SKM-1 (cell line): Measurements from ENCODE around the gene ABR.

Experiments used
- DNase-seq: peaks from one replicate; lab custom pipeline; 2025; ENCODE audit not compliant: unreplicated experiment; lab: John Stamatoyannopoulos, UW

ABR gene

DNA sequence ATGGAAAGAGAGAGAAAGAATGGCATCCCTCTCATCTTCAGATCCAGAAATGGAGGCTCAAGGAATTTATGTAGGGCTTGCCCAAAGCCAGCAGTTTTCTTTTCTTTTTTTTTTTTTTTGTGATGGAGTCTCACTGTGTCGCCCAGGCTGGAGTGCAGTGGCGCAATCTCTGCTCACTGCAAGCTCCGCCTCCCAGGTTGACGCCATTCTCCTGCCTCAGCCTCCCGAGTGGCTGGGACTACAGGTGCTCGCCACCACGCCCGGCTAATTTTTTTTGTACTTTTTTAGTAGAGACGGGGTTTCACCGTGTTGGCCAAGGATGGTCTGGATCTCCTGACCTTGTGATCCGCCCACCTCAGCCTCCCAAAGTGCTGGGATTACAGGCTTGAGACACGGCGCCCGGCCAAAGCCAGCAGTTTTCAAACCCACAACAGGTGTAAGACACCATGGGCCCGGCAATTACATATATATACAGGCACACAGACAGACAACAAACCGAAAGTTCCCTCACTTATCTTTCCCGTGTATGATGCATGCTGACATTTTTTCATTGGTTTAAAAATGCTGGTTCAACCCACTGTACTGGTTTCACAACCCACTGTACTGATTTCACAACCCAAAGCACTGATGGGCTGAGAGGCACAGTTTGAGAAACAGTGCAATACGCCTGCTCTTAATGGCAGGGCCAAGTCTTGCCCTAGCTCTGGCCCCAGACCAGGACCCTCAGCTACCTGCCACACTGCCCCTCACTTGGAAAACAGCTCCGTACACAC, 81.6 kb downstream of the ABR start:
- peak; percentile 37 for DNase-seq

DNA sequence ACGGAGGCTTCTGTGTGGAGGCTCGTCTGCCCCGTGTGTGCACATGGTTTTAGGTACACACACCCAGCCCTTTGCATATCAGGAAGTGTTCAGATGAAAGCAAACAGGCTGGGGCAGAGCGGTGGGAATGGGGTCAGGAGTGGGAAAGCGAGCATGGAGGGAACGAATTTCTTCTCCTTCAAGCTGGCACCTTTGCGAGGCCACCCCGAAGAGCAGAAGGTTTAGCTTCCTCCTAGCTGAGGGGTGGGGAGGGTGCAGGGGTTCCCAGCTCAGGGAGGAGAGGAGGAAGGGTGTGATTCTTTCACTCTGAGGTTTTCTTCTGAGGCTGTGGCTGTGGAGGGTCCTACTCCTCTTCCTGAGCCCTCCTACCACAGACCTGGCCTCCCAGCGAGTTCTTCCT, 83.6 kb downstream of the ABR start:
- no peak for DNase-seq

DNA sequence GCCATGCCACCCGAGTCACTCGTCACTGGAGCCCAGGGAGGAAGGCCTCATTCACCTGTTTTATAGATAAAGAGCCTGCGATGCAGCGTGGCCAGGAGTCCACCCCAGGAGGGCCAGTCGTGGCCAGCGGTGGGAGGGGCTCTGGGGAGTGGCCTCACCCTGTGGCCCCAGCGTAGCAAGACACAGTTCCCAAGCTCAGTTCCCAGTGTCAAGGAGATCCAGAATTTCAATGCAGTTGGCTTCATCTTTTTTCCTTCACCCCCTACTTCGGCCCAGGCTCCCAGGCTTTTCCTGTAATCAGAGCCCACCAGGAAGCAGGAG, 84.0 kb downstream of the ABR start:
- no peak for DNase-seq

DNA sequence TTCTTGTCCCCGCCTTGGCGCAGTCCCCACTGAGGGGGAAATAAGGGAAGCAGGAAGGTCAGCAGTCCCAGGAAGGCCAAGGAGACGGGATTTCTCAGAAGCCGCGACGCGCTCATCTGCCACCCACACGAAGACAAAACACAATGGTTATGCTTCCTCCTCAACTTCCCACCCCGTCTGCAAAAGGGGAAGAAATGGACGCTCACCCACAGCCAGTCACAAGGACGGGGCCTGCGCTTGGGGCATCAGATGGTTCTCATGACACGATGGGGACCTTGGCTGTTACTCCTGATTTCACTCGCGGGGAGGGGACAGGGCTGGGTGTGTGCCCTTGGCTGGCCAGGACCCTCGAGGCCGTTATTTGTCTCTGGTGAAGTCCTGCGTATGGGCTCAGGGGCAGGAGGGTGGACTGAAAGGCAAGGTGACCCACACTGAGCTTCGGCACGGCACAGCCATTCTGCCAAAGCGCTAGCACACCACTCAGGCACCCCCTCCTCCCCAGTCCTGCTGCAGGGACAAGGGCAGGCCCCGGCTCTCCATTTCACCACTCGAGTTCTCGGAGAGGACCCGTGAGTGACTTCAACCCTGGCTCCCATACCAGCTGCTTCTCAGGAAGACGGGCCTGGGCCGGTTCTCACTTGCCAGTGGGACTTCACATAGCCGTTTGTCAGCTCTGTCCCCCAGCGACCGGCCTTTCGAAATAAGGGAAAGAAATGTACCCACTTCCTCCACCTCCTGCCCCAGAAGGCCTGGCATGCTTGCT, 84.5 kb downstream of the ABR start:
- DNase-seq: no peak

DNA sequence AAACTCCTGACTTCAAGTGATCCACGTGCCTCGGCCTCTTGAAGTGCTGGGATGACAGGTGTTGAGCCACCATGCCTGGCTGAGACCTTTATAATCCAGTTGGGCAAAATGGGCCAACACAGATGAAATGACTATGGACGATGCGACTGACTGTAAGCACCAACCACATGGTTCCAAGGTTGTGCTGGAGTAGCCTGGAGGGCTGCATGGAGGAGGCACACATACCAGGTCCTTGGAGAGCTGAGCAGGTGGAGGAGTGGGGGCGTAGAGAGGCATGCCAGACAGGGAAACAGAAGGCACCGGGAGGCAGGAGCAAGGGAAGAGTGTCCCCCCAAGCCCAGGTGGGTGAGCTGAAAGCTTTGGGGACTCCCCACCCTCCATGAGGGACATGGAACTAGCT, 85.2 kb downstream of the ABR start:
- DNase-seq: no peak

DNA sequence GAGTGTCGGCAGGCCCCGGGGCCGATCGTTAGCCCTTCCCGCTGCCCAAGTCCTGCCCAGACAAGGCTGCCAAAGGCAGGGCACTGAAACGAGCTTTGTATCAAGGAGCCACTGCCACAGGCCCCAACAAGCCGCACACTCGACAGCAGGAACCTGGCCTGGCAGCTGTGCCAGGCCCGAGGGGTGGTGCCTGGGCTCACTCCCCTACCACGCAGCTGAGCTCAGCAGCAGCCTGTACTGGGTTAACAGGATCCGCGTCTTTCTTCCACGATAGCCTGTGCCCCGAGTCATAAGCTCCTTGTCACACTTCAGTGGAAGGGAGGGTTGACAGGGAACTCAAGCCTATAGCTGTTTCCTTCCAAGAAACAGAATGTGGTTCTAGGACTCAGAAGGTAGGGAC, 87.9 kb downstream of the ABR start:
- no peak for DNase-seq

DNA sequence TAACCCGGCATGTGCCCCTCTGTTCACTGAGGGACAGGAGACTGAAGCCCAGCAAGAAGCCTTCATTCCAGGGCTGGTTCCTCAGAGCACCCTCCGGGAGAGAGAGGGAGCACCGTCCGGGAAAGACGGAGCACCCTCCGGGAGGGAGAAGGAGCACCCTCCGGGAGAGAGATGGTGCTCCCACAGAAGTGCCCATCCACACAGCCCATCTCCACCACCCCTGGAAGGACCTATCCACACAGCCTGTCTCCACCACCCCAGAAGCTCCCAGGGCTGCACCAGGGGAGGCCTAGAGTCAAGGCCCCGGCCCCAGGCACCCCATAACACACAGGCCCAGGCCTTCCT, 88.6 kb downstream of the ABR start:
- no peak for DNase-seq

DNA sequence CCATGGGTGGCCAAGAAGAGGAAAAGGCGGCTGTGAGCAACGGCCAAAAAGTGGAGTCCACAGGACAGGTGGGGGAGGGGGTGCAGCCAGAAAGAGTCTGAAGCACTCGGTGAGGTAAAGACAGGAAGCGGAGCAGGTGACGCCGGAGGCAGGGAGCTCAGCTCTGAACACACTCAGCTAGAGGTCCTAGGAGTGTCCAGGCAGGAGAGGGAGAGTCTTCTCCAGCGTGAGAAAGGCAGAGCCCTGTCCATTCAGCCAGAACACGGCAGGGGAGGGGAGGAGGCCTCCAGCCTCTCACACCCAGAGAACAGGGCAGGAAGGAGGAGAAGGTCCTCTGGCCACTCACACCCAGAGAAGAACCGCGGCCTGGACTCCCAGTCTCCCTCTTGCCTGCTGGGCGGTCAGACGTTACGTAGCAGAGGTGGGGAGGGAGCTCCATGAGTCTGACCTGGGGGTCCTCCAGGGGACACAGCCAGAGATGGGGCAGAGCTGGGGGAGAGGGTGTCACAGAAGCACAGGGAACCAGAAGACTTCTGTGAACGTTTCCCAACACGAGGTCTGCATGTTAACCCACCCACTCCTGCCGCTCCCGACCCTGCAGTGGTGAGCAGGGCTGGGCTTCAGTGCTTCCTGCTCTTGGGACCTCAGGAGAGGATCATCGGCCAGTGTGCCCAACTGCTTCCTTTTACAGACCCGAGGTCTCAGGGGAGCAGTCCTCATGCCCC, 89.2 kb downstream of the ABR start:
- no peak for DNase-seq

DNA sequence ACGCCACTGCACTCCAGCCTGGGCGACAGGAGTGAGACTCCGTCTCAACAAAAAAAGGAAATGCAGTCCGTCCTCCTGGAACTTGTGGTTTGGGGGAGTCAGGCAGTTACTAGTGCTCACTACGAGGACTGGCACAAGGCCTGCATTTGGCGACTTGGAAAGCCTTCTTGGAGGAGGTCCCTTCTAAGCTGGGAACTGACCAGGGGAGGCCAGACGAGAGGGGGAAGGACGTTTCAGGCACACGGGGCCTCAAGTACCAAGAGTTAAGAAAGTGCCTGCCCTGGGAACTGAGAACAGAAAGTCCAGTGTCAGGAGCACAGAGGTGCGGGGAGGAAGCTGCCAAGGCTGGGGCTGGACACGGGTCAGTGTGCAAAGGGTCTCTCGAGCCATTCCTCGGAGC, 89.9 kb downstream of the ABR start:
- no peak for DNase-seq

DNA sequence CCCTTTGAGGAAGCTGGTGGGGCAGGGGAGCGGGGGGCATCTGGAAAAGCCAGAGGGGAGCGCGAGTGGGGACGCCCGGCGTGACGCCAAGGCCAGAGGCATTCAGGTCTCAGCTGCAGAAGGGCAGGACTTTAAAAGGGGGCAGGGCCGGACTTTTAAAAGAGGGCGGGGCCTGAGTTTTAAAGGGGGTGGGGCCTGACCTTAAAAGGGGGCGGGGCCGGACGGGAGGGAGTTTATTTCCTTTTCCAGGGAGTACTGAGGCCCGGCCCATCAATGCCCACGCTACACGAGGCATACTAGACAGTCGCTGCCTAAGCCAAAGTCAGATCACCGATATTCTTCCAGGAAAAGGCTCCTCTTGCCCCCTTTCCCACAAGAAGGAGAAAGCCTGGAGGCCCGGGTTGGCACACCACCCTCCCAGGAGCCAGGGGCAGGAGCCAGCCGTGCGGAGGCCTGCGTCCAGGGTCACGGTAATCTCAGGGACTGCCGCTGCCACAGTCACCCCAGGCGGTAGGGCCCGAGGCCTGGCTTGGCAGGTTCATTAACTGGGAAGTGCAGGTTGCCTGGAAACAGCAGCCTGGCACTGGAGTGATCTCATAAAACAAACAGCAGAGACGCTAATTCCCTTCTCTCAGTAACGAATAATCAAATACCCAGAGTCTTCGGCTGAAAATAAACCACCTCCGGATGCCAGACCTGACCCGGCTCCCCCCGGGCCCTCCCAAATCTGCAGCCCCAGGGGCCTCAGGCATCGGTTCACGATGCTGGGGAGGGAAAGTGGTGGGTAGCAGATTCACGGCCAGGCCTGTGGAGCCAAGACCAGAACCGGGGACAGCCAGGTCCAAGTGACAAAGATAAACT, 92.2 kb downstream of the ABR start:
- no peak for DNase-seq

DNA sequence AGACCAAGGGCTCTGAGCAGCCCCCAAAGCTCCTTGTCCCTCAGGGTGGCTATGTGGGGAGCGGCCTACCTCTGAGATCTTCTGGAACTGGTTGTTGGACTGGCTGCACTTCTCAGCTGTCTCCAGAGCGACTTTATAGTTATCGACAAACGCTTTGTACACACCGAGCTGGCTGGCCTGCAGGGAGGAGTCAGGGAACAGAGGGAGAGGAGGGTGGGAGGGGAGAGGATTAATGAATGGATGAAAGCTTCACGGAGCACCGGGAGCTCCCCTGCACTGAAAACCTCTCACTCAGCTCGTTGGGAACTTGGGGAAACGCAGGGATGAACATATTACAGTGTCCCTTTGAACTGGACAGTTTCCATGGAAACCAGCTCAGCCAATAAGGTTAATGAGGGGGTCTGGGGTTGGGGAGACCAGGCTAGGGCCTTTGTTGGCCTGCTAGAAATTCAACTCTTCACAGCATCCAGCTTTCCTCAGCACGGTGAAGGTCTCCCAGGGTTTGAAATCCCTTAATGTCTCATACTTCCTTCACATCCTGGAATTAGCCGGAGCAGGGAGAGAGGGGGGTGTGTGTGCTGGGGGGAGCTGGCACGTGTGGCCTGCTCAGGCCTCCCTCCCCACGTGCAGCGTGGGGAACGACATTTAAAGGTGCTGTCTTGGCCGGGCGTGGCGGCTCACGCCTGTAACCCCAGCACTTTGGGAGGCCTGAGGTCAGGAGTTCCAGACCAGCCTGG, 96.2 kb downstream of the ABR start:
- no peak for DNase-seq

DNA sequence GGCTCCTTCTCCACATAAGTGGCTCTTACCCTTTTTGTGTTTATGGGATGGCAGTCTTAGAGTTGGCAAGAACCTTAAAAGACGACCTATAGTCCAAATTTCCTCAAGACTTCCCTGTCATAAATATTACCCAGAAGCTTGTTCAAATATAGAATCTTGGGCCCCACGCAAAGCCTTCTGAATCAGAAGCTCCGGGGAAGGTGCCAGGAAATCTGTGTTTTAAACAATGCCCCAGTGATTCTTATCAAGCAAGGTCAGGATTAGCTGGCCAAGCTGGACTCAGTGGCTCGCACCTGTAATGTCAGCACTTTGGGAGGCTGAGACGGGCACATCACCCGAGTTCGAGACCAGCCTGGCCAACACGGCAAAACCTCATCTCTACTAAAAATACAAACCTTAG, 97.2 kb downstream of the ABR start:
- DNase-seq: no peak

DNA sequence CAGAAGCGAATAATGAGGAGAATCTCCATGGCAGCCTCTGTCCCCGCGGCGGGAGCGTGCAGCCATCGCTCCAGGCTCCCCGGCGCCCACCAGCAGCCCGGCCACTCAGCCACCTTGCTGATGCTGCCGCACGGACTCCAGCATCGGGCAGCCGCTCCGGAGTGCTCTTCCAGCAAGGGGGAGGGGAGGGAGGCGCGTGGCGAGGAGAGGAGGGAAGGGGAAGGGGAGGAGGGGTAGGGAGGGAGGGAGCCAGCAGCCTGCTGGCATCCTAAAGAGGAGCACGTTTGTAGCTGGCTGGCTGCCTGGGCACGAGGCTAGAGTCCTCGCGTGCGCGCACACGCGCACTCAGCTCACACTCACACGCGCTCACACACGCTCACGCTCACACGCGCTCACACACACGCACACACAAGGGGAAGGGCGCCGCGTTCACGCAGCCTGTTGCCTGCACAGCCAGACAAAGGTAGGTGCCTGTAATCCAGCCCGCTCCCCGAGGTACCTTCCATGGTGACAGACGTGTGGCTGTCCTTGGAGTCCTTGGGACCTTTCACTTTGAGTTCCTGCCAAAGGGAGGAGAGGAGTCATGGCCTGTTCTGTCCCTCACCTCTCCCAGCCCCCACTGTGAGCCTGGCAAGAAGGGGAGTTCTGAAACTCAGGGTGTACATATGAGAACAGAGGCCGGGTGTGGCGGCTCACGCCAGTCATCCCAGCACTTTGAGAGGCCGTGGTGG, 100.8 kb downstream of the ABR start:
- no peak for DNase-seq

DNA sequence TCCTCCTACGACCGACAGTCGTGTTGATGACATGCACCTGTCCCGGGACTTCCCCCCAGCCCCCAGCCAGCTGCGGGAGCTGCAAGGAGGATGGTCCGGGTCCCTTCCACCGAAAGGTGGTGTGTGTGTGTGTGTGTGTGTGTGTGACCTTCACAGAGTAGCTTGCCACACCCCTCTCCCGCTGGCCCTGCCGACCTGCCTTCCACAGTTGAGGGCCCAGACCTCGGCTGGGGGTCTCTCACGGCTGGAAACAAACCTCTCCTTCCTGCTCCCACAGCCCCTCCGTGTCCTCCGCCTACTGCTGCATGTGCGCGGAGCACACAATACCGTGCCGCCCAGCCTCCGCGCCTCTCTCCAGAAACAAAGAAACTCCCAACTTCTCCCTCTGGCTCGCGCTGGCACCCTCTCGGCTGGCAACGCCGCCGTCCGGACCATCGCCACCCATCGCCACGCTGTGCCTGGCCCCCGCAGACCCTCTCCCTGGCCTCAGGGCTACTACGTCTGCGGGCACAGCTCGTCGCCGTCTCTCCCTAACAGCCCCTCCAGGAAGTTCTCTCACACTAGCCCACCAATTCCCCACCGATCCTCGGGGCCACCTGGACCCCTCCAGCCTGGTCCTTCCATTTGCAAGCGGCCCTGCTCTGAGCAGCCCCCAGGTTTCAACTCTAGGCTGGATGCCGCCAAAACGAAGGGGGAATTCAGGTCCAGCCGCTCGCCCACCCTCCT, 101.6 kb downstream of the ABR start:
- DNase-seq: no peak

DNA sequence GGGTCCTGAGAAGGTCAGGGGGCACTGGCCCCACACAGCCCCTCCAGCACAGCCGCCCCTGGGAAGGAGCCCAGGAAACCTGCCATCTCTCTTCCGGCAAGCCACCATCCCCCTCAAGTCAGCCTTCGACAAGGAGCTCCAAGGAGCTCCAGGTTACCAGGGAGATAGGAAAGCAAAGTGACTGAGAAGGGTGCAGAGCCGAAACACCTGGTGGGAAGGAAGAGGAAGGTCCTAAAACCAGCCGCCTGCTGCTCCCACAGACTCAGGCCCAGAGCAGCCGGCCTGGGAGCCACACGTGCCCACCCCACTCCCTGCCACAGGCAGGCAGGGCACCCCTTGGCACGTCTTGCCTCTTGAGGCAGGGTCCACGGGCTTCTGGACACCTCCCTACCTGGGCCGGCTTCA, 102.2 kb downstream of the ABR start:
- DNase-seq: no peak

DNA sequence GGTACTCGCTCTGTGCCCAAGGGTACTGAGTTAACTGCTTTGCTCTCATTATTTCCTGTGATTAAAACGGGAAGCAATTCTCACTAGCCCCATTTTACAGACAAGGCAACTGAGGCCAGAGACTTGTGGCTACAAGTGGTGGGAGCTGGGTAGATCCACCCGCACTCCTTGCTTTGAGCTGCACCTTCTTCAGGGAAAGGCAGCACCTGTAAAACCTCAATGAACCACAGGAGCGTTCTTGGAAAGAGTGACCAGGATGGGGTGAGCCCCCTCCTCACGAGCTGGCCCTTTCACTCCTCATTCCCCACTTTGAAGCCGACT, 102.8 kb downstream of the ABR start:
- no peak for DNase-seq

DNA sequence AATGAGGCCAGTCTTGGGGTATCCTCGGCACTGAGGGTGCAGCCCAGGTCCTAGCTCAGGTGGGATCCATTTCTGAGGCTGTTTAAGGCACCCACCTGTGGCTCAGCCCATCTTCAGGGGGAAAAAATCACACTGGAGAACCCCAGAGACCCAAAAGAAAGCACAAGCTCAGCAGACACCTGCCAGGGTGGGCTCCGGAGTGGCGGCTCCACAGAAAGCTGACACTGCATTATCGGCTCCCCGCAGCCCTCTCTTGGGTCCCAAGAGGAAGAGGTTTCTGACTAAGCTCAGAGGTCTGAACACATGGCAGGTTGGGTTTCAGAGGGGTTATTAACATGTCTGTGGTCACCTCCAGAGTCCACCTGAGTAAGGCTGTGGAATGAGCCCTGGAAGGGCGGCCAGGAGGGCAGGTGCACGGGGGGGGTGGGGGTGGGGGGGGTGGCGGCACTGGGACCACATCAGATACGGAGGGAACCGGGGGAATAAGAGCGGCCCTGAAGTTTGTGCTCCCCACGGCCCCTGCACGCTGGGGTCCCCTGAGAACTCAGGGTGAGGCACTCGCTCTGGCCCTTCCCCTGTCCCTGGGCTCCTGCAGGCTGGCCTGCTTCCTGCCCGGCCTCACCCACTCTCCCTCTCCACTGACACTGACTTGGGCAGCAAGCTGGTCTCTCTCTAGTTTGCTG, 103.3 kb downstream of the ABR start:
- no peak for DNase-seq

DNA sequence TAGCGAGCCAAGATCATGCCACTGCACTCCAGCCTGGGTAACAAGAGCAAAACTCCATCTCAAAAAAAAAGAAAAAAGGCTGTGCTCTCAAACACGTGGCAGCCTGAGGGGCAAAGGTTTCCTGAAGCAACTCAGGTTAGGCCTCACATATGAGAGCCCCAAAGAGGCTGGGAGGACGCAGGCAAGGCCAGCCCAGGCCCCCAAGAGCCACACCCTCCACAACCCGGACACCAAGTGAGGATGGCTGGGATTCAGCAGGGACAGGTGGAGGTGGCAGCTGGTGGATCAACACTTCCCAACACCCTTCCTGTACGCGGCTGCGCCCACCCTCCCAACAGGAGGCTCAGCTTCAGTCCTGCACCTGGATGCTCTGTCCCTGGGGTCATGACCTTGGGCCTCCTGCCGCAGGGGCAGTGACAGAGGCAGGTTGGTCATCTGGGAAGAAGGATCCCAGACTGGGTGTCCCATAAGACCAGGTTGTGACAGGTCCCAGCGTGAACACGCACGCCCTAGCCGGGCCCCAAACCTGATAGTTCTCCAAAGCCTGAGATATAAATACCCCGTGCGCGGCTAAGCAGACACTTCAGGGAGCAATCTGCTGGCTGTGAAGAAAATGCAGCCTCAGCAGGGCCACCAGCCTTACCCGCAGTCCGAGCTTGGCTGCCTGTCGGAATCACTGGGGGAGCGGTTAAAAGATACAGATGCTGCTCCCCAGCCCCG, 104.7 kb downstream of the ABR start:
- DNase-seq: no peak
